Loucy (cell line): ENCODE results near the gene PPFIBP1.

Experiments
- EZH2phosphoT487 ChIP-seq: fragments of 200-600 bp; IDR thresholded peaks from 2 replicates; pipeline ENCODE4 v1.6.1; 2018; ENCODE audit warnings: antibody characterized with exemption, mild to moderate bottlenecking, moderate library complexity, borderline replicate concordance
- TF ChIP-seq, protein P1 (sequence below): fragments of 200-600 bp; sonication (generic); conservative IDR thresholded peaks from 2 replicates; pipeline ENCODE4 v1.5.1; 2014; ENCODE audit warnings: mild to moderate bottlenecking, antibody characterized with exemption, low read length

DNA sequence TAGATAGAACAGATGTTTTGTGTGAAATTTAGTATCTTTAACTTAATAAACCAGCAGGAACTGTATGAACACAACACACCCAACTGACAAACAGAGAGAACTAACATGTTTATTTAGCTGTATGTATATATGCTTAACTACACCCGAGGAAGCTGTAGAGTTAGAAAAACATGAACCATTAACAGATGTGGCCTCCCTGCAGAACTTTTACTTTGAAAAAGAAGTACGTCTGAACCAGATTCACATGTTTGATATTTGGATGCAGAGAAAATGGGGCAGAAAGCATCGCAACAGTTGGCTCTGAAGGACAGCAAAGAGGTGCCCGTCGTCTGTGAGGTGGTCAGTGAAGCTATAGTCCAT lies 172.3 kb downstream of the PPFIBP1 start, which contains the start of gene REP15:
- TF ChIP-seq, protein P1, sequence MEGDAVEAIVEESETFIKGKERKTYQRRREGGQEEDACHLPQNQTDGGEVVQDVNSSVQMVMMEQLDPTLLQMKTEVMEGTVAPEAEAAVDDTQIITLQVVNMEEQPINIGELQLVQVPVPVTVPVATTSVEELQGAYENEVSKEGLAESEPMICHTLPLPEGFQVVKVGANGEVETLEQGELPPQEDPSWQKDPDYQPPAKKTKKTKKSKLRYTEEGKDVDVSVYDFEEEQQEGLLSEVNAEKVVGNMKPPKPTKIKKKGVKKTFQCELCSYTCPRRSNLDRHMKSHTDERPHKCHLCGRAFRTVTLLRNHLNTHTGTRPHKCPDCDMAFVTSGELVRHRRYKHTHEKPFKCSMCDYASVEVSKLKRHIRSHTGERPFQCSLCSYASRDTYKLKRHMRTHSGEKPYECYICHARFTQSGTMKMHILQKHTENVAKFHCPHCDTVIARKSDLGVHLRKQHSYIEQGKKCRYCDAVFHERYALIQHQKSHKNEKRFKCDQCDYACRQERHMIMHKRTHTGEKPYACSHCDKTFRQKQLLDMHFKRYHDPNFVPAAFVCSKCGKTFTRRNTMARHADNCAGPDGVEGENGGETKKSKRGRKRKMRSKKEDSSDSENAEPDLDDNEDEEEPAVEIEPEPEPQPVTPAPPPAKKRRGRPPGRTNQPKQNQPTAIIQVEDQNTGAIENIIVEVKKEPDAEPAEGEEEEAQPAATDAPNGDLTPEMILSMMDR: no peak
- no peak for TF ChIP-seq EZH2phosphoT487
